Left ventricle myocardium inferior (tissue), 1 donor: ENCODE measurements around the gene SIRPD. TPM values are rescaled to one million over a fixed set of nuclear protein-coding genes. Genes with fewer than 3 reads are reported as not detected.

Source experiments
- DNase-seq: peaks from one replicate; pipeline ENCODE4 v3.0.0-alpha.2; 2020
- H3K27ac ChIP-seq: fragments of 200-600 bp; replicated peaks from 2 replicates; pipeline ENCODE4 v1.8.0; 2021
- H3K27me3 ChIP-seq: fragments of 200-600 bp; 2 replicates; pipeline ENCODE4 v1.8.0; 2021; ENCODE audit warnings: low read depth
- H3K36me3 ChIP-seq: fragments of 200-600 bp; 2 replicates; pipeline ENCODE4 v1.8.0; 2021
- H3K4me1 ChIP-seq: fragments of 200-600 bp; 2 replicates; pipeline ENCODE4 v1.8.0; 2021
- H3K4me3 ChIP-seq: fragments of 200-600 bp; 2 replicates; pipeline ENCODE4 v1.8.0; 2021; ENCODE audit warnings: mild to moderate bottlenecking, moderate library complexity
- H3K9me3 ChIP-seq: fragments of 200-600 bp; replicated peaks from 2 replicates; pipeline ENCODE4 v1.8.0; 2021
- CTCF ChIP-seq: fragments of 200-600 bp; IDR thresholded peaks from 2 replicates; pipeline ENCODE4 v1.8.0; 2021; ENCODE audit warnings: antibody characterized with exemption, mild to moderate bottlenecking, borderline replicate concordance
- intact Hi-C: fragments of 100-400 bp; cut with micrococcal nuclease; formaldehyde crosslinking; loops from one replicate; pipeline ENCODE4 v1.11.0; 2022
- long read RNA-seq: library from polyadenylated mRNA; unstranded; transcript quantifications from one replicate; pipeline ENCODE4 v2.0.0, GENCODE V29; 2021
- total RNA-seq: library from RNA; stranded (reverse); fragmentation: NEBNext Ultra II Directional; extraction: Animal tissue kit (Norgen Biotek cat#: 25700); gene quantifications from one replicate; pipeline ENCODE4 v1.2.1, GENCODE V29; 2021
- donor health status: DM: no; HTN: yes; CAD: no; lungs with severe emphysema.

Gene SIRPD
- total RNA-seq, result not detected
- long read RNA-seq, result 0 reads

- Histone ChIP-seq H3K27ac (no peak within 1 kb of the TSS), H3K4me1 (no peaks in the 10 kb centered on the region), H3K4me3 (no peak within 1 kb of the TSS), H3K9me3 (peaks cover 12% of the 10 kb centered on the region), H3K36me3 (no peaks in the 10 kb centered on the region), H3K27me3 (peaks cover 8% of the 10 kb centered on the region)
- no peak for DNase-seq
- TF ChIP-seq CTCF, result no peak
- intact Hi-C loops, result no loop called here
Measured at GRCh38 chr20:1557605-1558004, at the start of gene SIRPD. Gene SIRPD, minus strand, starts transcription at chr20:1557705. Its CDS starts 52 bp downstream, at chr20:1557653.

GRCh38 chr20:1600736-1601135, 43.2 kb upstream of the SIRPD start:
- no peak for TF ChIP-seq CTCF
- DNase-seq, result no peak
- H3K27me3 ChIP-seq, result no peaks in the 10 kb centered on the region
- H3K4me1 ChIP-seq, result no peaks in the 10 kb centered on the region
- H3K4me3 ChIP-seq, result no peak overlapping the region
- H3K36me3 ChIP-seq, result no peaks in the 10 kb centered on the region
- H3K27ac ChIP-seq, result no peak overlapping the region
- intact Hi-C loops, result no loop called here
- H3K9me3 ChIP-seq, result no peaks in the 10 kb centered on the region

- H3K27me3 ChIP-seq, result no peaks in the 10 kb centered on the region
- no peaks in the 10 kb centered on the region for H3K9me3 ChIP-seq
- no peaks in the 10 kb centered on the region for H3K4me1 ChIP-seq
- H3K36me3 ChIP-seq, result no peaks in the 10 kb centered on the region
- intact Hi-C loops, result no loop called here
- no peak for TF ChIP-seq CTCF
- H3K4me3 ChIP-seq, result no peak overlapping the region
- DNase-seq, result no peak
- H3K27ac ChIP-seq, result no peak overlapping the region
Measured at GRCh38 chr20:1595333-1595732, 37.8 kb upstream of the SIRPD start.

GRCh38 chr20:1588533-1589460, 31.3 kb upstream of the SIRPD start:
- no peak for DNase-seq
- Histone ChIP-seq H3K4me3 (no peak overlapping the region), H3K4me1 (no peaks in the 10 kb centered on the region), H3K36me3 (no peaks in the 10 kb centered on the region), H3K27ac (no peak overlapping the region), H3K9me3 (no peaks in the 10 kb centered on the region), H3K27me3 (no peaks in the 10 kb centered on the region)
- no peak for TF ChIP-seq CTCF
- intact Hi-C loops, result no loop called here

GRCh38 chr20:1587781-1588532, 30.5 kb upstream of the SIRPD start:
- Histone ChIP-seq H3K9me3 (no peaks in the 10 kb centered on the region), H3K27ac (no peak overlapping the region), H3K4me3 (no peak overlapping the region), H3K4me1 (no peaks in the 10 kb centered on the region), H3K27me3 (no peaks in the 10 kb centered on the region), H3K36me3 (no peaks in the 10 kb centered on the region)
- no peak for TF ChIP-seq CTCF
- intact Hi-C loops, result no loop called here
- no peak for DNase-seq
